Astrocyte (in vitro differentiated cells and primary cell): ENCODE data around the gene SYNC. TPM values are rescaled to one million over a fixed set of nuclear protein-coding genes. Genes with fewer than 3 reads are reported as not detected.
"Not testable (repeated sequence)": the region's sequence is repeated elsewhere in the genome, so short reads cannot be mapped to it uniquely, and the experiment has no call there.

ENCODE experiments used
- DNase-seq: peaks from one replicate; pipeline ENCODE4 v3.0.0-alpha.2; 2010; ENCODE audit warnings: low read depth
- FAIRE-seq: peaks from 2 replicates; lab custom pipeline; 2011; peaks lifted over from hg19 to GRCh38; lab: Jason Lieb, UNC
- H2AFZ ChIP-seq: 2 replicates; pipeline ENCODE4 v1.6.0; 2012; ENCODE audit warnings: low read depth, low read length, inconsistent platforms
- H3K27ac ChIP-seq: 2 replicates; pipeline ENCODE4 v1.5.1; 2011; ENCODE audit warnings: low read depth, low read length, inconsistent platforms
- H3K27me3 ChIP-seq: 2 replicates; pipeline ENCODE4 v1.6.0; 2011; ENCODE audit warnings: low read length, inconsistent platforms; ENCODE audit not compliant: insufficient read depth
- H3K36me3 ChIP-seq: 2 replicates; pipeline ENCODE4 v1.5.1; 2011; ENCODE audit warnings: low read length, inconsistent platforms; ENCODE audit not compliant: insufficient read depth
- H3K4me1 ChIP-seq: 2 replicates; pipeline ENCODE4 v1.5.1; 2011; ENCODE audit warnings: low read length, inconsistent platforms; ENCODE audit not compliant: insufficient read depth
- H3K4me2 ChIP-seq: 2 replicates; pipeline ENCODE4 v1.6.0; 2012; ENCODE audit warnings: low read length, inconsistent platforms
- H3K4me3 ChIP-seq: 2 replicates; pipeline ENCODE4 v1.5.1; 2011; ENCODE audit warnings: low read depth, mild to moderate bottlenecking, low read length, inconsistent platforms; ENCODE audit not compliant: insufficient read depth
- H3K79me2 ChIP-seq: 2 replicates; pipeline ENCODE4 v1.6.0; 2012; ENCODE audit warnings: mild to moderate bottlenecking, low read length, inconsistent platforms; ENCODE audit not compliant: insufficient read depth
- H3K9ac ChIP-seq: 2 replicates; pipeline ENCODE4 v1.6.0; 2012; ENCODE audit warnings: mild to moderate bottlenecking, low read length, inconsistent platforms
- H3K9me3 ChIP-seq: 2 replicates; pipeline ENCODE4 v1.5.1; 2012; ENCODE audit warnings: low read depth, mild to moderate bottlenecking, low read length, inconsistent platforms; ENCODE audit not compliant: insufficient read depth
- H4K20me1 ChIP-seq: 2 replicates; pipeline ENCODE4 v1.6.0; 2012; ENCODE audit warnings: low read length, inconsistent platforms; ENCODE audit not compliant: insufficient read depth
- H3K27ac Mint-ChIP-seq: one replicate; pipeline ENCODE4 v1.8.0; 2021; ENCODE audit warnings: mild to moderate bottlenecking, mixed read lengths; ENCODE audit not compliant: unreplicated experiment
- H3K27me3 Mint-ChIP-seq: one replicate; pipeline ENCODE4 v1.8.0; 2021; ENCODE audit warnings: low read depth, mixed read lengths; ENCODE audit not compliant: unreplicated experiment
- H3K36me3 Mint-ChIP-seq: one replicate; pipeline ENCODE4 v1.8.0; 2021; ENCODE audit warnings: low read depth, mixed read lengths; ENCODE audit not compliant: unreplicated experiment
- H3K4me1 Mint-ChIP-seq: one replicate; pipeline ENCODE4 v1.8.0; 2021; ENCODE audit warnings: low read depth, mixed read lengths; ENCODE audit not compliant: unreplicated experiment
- H3K4me3 Mint-ChIP-seq: one replicate; pipeline ENCODE4 v1.8.0; 2021; ENCODE audit warnings: mild to moderate bottlenecking, moderate library complexity, mixed read lengths; ENCODE audit not compliant: unreplicated experiment
- H3K9me3 Mint-ChIP-seq: one replicate; pipeline ENCODE4 v1.8.0; 2021; ENCODE audit warnings: mild to moderate bottlenecking, mixed read lengths; ENCODE audit not compliant: unreplicated experiment
- CTCF ChIP-seq: IDR thresholded peaks from 2 replicates; pipeline ENCODE4 v1.5.1; 2011; ENCODE audit warnings: low read depth, mild to moderate bottlenecking, inconsistent platforms, low read length, moderate library complexity; ENCODE audit not compliant: insufficient read depth
- EZH2 ChIP-seq: IDR thresholded peaks from 2 replicates; pipeline ENCODE4 v1.6.1; 2012; ENCODE audit warnings: mild to moderate bottlenecking, low read length, inconsistent platforms; ENCODE audit not compliant: insufficient read depth
- total RNA-seq: library from RNA; stranded (reverse); gene quantifications from 2 replicates; pipeline ENCODE4 v1.2.1, GENCODE V29; 2021

The SYNC gene
- total RNA-seq, 1 donor from 2014 or later, result 20.6 TPM

GRCh38 chr1:32713081-32713480 lies 10.5 kb upstream of the SYNC start:
- Mint-ChIP-seq H3K27ac (no peak overlapping the region), H3K9me3 (no peaks in the 10 kb centered on the region), H3K4me3 (no peak overlapping the region), H3K27me3 (no peaks in the 10 kb centered on the region), H3K36me3 (no peaks in the 10 kb centered on the region), H3K4me1 (peaks cover 8% of the 10 kb centered on the region)
- H3K79me2 ChIP-seq, result no peaks in the 10 kb centered on the region
- H3K4me3 ChIP-seq, result no peak overlapping the region
- H3K36me3 ChIP-seq, result no peaks in the 10 kb centered on the region
- DNase-seq (no peak), FAIRE-seq (no peak)
- H3K27ac ChIP-seq, result no peak overlapping the region
- no peaks in the 10 kb centered on the region for H3K9me3 ChIP-seq
- H3K27me3 ChIP-seq, result no peaks in the 10 kb centered on the region
- peaks cover 2% of the 10 kb centered on the region for H3K4me1 ChIP-seq
- TF ChIP-seq CTCF (no peak), EZH2 (no peak)
- H3K9ac ChIP-seq, result no peak overlapping the region
- H3K4me2 ChIP-seq, result no peak overlapping the region
- H2AFZ ChIP-seq, result no peak overlapping the region
- no peaks in the 10 kb centered on the region for H4K20me1 ChIP-seq

GRCh38 chr1:32711221-32711620 lies 8.7 kb upstream of the SYNC start:
- not testable (repeated sequence) for H3K9ac ChIP-seq, H3K9me3 ChIP-seq, FAIRE-seq, H3K4me3 ChIP-seq, H3K4me2 ChIP-seq, H3K4me1 ChIP-seq, H3K27me3 ChIP-seq, H3K36me3 ChIP-seq, H3K79me2 ChIP-seq, H3K27ac Mint-ChIP-seq, H4K20me1 ChIP-seq, H3K36me3 Mint-ChIP-seq, H3K4me3 Mint-ChIP-seq, H3K4me1 Mint-ChIP-seq, DNase-seq, H2AFZ ChIP-seq, H3K27me3 Mint-ChIP-seq, H3K9me3 Mint-ChIP-seq, H3K27ac ChIP-seq

GRCh38 chr1:32709476-32709875 lies 6.9 kb upstream of the SYNC start:
- H3K27ac Mint-ChIP-seq, result no peak overlapping the region
- H3K4me1 Mint-ChIP-seq, result peaks cover 4% of the 10 kb centered on the region
- H3K36me3 ChIP-seq, result no peaks in the 10 kb centered on the region
- no peaks in the 10 kb centered on the region for H3K27me3 ChIP-seq
- no peak overlapping the region for H3K4me3 Mint-ChIP-seq
- no peaks in the 10 kb centered on the region for H3K9me3 ChIP-seq
- H3K9me3 Mint-ChIP-seq, result no peaks in the 10 kb centered on the region
- no peak overlapping the region for H3K9ac ChIP-seq
- H3K4me1 ChIP-seq, result peaks cover 3% of the 10 kb centered on the region
- H3K79me2 ChIP-seq, result no peaks in the 10 kb centered on the region
- H3K27me3 Mint-ChIP-seq, result no peaks in the 10 kb centered on the region
- no peaks in the 10 kb centered on the region for H4K20me1 ChIP-seq
- H3K27ac ChIP-seq, result no peak overlapping the region
- H3K4me3 ChIP-seq, result no peak overlapping the region
- no peak for FAIRE-seq
- no peaks in the 10 kb centered on the region for H3K36me3 Mint-ChIP-seq
- no peak overlapping the region for H3K4me2 ChIP-seq
- no peak overlapping the region for H2AFZ ChIP-seq
- DNase-seq, result no peak
- TF ChIP-seq EZH2 (no peak), CTCF (no peak)
